Activated CD4-positive, alpha-beta T cell treated with anti-CD3 and anti-CD28 coated beads for 24 hours (primary cell): ENCODE measurements around the gene CRYGB.

Experiments
- DNase-seq, 2 donors: peaks; one replicate each; pipeline ENCODE4 v3.0.0-alpha.2; 2020; ENCODE audit warnings: low read depth in 2 of 2

The CRYGB gene, protein sequence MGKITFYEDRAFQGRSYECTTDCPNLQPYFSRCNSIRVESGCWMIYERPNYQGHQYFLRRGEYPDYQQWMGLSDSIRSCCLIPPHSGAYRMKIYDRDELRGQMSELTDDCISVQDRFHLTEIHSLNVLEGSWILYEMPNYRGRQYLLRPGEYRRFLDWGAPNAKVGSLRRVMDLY

DNA sequence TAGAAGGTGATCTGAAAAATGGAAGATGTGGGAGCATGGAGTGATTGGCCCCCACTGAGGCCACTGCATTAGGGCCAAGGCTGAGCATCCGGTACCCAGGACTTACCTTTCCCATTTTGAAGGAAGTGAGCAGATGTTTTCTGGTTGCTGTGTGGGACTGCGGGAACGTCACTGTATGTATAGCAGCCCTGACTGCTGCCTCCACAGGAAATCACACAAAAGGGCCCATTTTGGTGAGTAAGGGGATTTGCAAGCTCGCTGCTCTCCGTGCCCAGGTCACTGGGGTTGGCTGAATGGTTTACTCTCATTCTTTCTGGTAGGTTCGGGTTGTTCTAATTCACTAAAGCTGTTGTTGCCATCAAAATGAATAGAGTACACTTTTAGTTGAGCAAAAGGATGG lies at the start of gene CRYGB:
TSS of gene CRYGB (minus strand) at position 153 of the 400 bp plus-strand sequence. CDS start at position 115, 38 bp downstream.
- no peak for DNase-seq

DNA sequence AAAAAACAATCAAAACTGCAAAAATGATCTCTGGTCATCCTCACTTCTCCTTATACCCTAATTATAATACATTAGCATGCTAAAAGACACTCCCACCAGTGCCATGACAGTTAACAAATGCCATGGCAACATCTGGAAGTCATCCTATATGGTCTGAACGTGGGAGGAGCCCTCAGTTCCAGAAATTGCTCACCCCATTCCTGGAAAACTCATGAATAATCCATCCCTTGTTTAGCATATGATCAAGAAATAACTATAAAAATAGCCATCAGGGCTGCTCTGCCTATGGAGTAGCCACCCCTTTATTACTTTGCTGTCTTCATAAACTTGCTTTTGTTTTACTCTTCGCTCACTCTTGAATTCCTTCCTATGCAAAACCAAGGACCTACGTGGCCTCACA lies 49.6 kb upstream of the CRYGB start:
- no peak for DNase-seq

DNA sequence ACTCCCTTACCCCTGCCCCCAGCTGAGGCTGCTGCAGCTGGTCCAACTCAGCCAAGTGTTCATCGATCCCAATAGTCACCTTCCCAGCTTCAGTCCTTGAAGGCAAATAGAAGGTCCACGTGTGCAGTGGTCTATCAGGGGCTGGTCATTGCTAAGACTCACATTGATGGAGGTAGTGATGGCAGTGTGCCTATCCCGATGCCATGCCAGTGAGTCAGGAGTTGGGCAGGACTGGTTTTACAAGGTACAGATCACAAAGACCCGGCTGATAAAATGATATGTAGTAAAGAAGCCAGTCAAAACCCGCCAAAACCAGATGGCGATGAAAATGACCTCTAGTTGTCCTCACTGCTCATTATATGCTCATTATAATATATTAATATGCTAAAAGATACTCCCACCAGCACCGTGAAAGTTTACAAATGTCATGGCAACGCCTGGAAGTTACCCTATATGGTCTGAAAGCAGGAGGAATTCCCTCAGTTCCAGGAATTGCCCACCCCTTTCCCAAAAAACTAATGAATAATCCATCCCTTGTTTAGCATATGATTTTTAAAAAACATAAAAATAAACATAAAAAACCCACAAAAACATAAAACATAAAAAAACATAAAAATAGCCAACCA lies 46.8 kb upstream of the CRYGB start:
- no peak for DNase-seq

DNA sequence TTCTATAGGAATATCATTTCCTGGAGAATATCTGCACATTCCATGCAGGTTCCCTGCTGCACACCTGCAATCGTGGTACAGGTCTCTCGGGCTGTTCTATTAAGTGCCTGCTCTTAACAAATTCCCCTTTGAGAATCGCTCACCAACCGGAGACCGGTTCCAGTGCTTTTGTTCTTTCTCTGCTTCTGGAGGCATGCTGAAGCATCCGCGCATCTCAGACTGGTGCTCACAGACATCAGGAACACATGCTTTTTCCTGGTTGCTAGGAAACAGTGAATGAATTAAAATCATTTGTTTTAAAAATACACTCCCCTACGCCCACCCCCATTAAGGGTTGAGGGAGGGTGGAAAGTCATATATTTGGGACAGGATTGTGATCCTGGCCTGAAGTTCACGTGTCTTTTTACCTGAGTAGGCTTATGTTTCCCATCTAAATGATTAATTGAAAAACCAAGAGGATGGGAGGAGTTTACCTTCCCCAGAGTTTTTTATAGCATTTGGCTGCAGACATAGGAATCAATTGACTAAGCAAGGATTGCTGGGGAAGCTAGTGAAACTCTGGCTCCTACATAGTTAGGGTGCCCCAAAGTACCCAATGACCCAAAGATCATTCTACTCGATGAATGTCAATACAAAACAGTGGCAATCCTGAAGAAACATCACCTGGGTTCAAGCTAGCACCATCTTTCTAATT lies 44.0 kb upstream of the CRYGB start, which contains the start of gene C2orf80:
TSS of gene C2orf80 (minus strand) at position 221 of the 694 bp plus-strand sequence. CDS start 3,044 bp downstream, outside the sequence.
- no peak for DNase-seq

DNA sequence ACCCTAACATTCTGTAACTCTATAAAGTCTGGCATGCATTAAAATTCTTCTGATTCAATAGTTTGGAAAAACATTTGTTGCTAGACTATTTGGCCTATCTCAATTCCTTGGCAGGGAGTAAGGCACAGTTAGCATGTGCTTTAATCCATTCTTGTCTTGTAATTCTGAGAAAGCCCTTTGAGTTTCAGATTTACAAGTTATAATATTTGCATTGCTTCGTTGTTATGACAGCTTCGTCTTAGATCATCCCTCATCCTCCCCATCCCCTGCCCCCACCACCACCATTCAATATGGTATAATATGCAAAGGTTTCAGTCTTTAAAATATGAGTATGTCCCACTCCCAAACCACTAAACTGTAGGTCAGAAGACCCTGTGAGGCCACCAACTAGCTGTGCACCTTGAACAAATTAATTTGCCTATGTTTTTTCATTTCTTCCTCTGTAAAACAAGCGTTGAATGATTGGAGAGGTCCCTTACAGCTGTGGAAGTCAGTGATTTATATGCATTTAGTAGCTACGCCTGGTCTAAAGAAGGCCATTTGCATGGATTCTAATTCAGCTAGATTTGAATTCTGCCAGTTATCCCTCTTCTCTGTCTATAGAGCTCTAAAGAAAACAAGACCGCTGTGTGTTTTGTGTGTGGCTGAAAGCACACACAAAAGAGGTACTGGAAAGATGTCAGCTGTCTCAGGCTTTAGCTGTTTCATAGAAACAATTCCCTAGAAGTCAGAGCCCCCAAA lies 43.3 kb upstream of the CRYGB start:
- no peak for DNase-seq

DNA sequence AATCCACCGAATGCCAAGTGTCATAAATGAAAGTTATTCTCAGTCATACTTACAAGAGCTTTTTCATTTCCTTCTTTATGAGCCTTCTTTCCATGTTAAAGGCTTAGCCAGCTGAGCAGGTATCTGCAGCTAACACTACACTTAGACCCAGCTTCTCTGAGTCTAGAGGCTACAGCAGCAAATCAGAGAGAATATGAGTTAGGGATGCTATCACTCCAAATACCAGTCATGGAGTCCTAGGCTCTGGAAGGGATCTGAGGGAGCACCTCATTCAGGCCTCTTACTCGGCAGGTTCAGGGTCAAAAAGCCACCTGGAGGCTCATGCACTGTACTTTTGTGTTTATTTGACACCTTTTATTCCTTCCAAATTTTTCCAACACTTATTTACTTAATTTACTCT lies 40.9 kb upstream of the CRYGB start:
- DNase-seq, result no peak

DNA sequence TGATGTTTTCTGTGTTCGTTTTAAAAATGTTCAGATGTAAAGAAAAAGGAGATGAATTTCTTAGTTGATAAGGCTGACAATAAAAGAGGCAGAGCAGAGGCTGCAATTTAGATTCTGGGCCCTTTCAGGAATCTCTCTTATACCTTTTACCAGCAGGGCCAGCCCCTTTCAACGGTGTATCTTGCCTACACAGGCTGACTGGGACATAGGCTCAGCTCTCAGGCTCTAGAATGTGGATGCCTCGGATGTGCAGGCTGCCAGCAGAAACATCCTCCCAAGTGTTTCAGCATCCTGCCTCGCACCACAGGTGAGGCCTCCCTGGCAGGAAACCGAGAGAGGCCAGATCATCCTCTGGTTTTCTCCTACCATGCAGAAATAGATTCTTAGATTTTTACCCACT lies 40.5 kb upstream of the CRYGB start:
- DNase-seq, result no peak

DNA sequence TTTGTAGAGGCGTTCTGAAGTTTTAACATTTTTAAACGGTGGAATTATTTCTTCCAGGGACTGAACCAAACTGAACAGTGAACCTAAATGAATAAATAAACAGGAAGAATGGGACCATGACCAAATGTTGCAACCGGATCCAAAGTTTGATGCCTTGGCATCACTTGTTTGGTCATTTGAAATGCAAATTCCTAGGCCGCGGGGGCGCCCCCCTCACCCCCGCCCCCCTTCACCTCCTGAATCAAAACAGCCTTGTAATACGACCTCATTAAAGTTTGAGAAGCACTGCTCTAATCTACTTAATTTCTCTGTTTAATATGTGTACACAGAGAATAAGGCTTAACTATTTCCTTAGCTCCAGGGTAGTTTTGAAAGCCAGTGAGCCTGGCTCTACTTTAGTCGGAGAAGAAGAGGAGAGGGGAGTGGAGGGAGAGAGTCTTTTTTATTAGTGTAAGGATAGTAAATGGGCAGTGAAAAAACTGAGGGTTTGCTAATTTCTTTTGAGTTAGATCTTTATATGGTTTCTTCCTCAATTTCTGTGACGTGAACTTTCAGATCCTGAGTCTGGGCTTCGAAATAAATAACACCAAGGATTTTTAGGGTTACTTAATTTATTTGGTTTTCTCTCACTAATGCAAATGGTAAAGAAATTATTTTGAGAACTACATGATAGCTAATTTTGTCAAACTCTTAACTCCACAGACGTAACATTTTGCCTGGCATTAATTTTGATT lies 38.2 kb upstream of the CRYGB start:
- no peak for DNase-seq

DNA sequence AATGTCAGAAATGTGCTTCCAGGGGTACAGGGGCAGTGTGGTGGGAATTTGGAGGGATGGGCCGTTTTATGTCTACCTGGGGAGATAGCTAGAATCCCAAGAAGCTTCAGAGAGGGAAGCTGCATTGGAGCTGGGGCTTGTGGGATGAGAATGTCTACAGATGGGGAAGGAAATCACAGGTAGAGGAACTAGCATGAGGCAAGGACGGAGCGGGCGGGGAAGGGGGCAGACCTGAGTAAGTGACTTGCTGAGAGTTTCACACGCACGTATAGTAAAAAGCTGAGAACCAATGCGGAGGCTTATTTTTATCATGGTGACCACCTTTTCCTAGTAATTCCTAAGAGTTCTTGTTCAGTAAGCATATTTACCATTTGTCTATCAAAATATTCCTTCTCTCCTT lies 37.6 kb upstream of the CRYGB start:
- no peak for DNase-seq

DNA sequence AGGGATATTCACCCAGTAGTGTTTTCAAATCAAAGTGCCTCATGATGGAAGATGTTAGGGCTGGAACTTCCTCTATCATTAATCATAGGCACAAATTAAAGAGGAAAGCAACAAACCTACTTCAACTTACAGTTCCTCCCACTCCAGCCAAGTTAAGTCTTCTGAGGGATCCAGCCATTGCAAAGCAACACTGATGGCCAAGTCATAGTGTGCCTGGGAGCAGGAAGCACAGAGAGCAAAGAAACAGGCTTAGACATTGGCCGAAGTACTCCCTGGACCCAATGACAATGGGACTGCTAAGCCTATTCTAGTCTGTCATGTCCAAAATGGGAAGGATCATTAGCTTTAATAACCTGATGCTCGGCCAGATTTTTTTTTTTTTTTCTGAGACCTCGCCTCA lies 36.9 kb upstream of the CRYGB start:
- no peak for DNase-seq

DNA sequence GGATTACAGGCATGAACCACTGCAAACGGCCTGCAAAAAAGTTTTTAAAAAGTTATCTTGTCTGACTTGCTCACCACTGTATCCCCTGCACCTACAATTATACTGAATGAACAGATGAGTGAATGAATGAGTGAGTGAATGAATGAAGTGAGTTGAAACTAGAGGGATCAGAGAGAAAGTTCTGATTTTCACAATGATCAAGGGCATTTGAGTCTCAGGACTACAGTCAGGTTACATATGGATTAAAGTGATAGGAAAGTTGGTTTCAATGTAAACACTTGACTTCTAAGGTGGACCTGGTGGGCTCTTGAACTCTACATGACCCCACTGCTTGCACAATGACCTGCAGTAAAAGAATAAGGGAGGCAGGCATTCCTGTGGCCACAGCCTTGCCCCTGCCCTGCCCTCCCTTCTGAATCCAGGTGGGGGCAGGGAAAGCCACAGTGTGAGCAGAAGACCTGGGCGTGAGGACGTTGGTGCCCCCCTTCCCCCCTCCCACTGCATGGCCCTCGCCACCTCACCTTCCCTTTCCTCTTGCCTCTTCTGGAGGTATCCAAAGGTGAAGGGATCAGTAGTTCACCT lies 33.2 kb upstream of the CRYGB start:
- no peak for DNase-seq

DNA sequence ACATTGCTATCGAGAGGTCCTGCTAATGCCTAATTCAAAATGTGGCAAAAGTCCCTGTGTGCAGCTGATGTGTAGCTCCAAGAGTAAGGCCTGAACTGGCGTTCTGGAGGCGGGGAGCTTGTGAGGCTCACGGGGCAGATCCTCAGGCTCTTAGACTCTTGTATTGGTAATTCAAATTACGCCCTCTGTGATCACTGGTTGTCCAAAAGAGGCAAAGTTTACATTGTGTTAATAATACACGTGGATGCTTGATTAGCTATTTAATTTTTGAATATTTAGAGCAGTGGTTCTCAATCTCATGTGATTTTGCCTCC lies 29.8 kb upstream of the CRYGB start:
- no peak for DNase-seq

DNA sequence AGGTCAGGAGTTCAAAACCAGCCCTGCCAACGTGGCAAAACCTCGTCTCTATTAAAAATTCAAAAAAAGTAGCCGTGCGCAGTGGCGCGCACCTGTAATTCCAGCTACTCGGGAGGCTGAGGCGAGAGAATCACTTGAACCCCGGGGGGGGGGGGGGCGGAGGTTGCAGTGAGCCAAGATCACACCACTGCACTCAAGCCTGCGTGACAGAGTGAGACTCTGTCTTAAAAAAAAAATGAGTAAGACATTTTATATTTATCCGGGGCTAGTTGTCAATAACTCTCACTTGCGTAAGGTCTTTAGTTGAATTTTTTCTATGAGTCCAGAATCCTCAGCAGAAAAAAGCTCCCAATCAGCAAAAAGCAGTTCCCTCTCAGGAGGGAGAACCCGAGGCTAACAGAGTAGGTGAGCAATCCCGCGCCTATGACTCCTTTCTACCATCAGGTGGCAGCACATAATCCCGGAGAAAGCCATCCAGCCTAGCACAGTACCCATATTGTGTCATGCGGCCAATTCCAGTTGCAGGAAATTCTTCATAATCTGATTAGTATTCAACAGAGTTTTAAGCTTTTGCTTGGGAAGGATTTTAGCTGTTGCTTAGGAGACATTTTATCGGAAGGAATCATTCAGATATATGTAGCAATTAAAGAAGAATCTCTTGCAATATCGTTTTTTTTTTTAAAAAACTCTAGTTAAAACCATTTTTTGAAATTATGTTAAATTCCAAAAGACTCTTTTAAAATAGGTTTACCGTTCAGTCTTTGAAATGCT lies 29.3 kb upstream of the CRYGB start:
- peak; percentile 44 to 51 for DNase-seq

DNA sequence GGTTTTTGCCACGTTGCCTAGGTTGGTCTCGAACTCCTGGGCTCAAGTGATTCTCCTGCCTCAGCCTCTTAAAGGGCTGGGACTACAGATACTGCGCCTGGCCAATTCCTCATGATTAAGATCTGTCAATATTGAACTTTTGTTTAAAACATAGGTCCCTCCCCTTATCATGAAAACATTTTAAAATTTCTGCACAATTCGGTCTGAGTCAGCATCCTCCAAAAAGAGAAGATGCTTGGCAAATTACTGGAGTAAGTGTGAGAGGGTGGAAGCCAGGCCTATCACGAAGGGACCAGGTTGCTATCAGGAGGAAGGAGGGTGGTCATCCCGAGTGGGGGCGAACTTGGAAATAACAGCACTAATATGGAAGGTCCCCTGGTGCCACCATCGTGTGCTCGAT lies 28.2 kb upstream of the CRYGB start:
- no peak for DNase-seq

DNA sequence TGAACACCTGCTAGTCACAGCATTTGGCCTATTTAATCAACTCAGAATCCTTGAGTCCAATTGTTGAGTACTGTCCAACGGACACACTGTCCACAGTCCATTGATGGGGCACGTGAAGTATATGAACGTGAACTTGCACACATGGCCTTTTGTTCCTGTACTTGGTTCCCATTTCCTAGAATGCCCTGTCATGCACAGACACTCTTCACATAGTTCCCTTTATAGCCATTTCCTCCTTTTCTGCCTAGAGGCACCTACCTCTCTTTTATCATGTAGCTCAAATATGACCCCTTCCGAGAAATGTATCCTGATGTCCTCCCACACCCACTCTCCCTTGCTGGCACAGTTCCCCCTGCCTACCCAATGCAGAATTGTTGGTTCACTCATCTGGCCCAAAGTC lies 26.2 kb upstream of the CRYGB start:
- no peak for DNase-seq

DNA sequence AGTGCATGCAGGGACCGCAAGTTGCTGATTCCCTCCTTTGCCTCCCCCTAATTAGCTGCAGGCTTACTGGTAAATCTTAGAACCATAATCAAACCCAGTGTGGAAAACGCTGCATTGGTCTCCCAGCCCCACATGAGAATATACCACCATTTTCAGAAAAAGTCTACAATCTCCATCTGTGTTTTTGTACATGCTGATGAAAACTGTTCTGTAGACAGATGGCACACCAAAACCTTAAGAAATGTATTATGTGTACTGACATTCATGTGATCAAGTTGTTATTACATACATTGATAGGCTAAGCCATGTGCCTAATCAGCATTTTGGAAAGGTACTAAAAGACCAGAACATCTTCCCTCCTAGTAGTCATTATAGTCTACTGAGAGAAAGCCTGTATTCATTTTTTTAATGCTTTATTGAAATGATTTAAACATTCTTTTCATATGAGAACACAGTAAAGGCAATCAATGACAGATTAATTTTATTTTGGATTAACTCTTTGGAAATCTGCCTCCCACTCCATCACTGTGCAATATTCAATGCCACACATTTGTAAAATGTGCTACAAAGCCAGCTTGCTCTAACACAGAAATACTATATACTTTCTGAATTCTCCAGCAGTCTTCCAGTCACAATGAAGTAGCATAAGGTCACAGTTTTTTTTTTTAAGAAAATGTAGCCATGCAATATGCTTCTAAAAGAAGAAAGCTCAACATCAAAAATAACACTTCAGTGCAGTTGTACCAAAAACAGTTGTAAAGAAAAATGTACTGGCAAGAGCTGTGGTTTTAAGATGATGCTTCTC lies 19.2 kb upstream of the CRYGB start:
- no peak for DNase-seq

DNA sequence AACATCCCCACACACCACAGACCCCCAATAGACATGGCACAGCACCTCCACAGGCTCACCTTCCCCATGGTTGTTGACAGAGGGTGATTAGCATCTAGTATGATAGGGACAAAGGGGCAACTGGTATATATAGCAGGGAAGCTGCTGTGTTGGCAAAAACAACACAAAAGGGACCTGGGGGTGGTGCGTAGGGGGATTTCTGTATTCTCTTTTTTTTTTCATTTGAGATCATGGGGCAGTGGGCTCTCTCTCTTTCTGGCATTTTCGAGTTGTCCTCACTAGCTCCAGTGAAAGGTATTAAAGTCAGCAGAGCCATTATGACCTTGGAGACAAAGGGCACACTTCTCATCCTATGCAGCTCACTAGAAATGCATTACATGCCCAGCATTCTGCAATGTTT lies 17.5 kb upstream of the CRYGB start, which contains the start of gene CRYGA:
TSS of gene CRYGA (minus strand) at position 101 of the 400 bp plus-strand sequence. CDS start at position 68, 33 bp downstream.
- no peak for DNase-seq

DNA sequence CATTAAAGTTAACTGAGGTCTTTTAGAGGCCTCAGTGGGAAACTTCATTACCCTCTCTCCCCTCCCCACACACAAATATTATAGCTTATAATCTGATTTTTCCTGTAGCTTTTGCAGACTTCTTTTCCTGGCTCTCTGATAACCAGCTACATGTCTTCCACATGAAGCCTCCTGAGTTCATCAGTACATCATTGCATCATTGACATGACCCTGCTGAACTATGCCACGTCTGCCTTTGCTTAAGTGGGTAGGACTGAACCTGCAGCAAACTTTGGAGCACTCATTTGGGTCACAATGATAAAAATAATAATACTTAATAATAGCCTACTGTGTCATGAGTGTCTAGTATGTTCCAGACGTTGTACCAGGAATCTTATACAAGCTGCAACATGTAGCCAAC lies 10.5 kb upstream of the CRYGB start:
- no peak for DNase-seq

DNA sequence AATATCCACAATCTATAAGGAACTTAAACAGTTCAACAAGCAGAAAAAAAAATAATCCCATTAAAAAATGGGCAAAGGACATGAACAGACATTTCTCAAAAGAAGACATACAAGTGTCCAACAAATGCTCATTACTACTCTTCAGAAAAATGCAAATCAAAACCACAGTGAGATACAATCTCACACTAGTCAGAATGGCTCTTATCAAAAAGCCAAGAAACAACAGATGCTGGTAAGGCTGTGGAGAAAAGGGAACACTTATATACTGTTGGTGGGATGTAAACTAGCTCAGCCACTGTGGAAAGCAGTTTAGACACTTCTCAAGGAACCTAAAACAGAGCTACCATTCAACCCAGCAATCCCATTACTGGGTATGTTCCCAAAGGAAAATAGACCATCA lies 7.2 kb upstream of the CRYGB start:
- DNase-seq, result no peak

DNA sequence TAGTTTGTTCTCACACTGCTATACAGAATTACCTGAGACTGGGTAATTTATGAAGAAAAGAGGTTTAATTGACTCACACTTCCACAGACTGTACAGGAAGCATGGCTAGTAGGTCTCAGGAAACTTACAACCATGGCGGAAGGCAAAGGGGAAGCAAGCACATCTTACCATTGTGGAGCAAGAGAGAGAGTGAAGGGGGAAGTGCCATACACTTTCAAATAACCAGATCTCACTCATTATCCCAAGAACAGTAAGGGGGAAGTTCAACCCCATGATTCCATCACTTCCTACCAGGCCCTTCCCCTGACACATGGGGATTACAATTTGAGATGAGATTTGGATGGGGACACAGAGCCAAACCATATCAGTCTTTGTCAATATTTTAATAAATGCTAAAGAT lies 5.0 kb upstream of the CRYGB start:
- no peak for DNase-seq
